Brain microvascular endothelial cell (primary cell): ENCODE data around the gene ROR2.
A peak's percentile ranks its signal among the peaks of the same experiment; 100 is the strongest.

Experiments
- DNase-seq: peaks from one replicate; pipeline ENCODE4 v3.0.0-alpha.2; 2020
- H3K27ac ChIP-seq: fragments of 250-450 bp; sonication (Bioruptor Pico); 2 replicates; pipeline ENCODE4 v1.5.1; 2020; ENCODE audit warnings: mild to moderate bottlenecking, moderate library complexity
- H3K27me3 ChIP-seq: fragments of 250-450 bp; sonication (Bioruptor Pico); replicated peaks from 2 replicates; pipeline ENCODE4 v1.5.1; 2020; ENCODE audit warnings: mild to moderate bottlenecking
- H3K36me3 ChIP-seq: fragments of 250-450 bp; sonication (Bioruptor Pico); replicated peaks from 2 replicates; pipeline ENCODE4 v1.5.1; 2020; ENCODE audit warnings: mild to moderate bottlenecking
- H3K4me3 ChIP-seq: 2 replicates; pipeline ENCODE4 v1.5.1; 2011; ENCODE audit warnings: low read depth, mild to moderate bottlenecking, control low read depth, low read length, moderate library complexity
- in situ Hi-C: cut with HindIII; loops from 2 replicates; pipeline ENCODE4 v1.10.0; 2017; ENCODE audit warnings: low sequenced_read_pairs, low pct_ligation_motif_present
- TF ChIP-seq, protein P1 (sequence below): IDR thresholded peaks from 2 replicates; pipeline ENCODE4 v1.5.1; 2011; ENCODE audit warnings: low read depth, mild to moderate bottlenecking, moderate library complexity, low read length, control low read depth, inconsistent platforms; ENCODE audit errors: missing control alignments

Gene ROR2

GRCh38 chr9:91775011-91775707, 174.9 kb downstream of the ROR2 start:
- in situ Hi-C loops: no loop called here
- Histone ChIP-seq H3K36me3 (no peaks in the 10 kb centered on the region), H3K27ac (no peak overlapping the region), H3K4me3 (no peak overlapping the region), H3K27me3 (no peaks in the 10 kb centered on the region)
- TF ChIP-seq, protein P1, sequence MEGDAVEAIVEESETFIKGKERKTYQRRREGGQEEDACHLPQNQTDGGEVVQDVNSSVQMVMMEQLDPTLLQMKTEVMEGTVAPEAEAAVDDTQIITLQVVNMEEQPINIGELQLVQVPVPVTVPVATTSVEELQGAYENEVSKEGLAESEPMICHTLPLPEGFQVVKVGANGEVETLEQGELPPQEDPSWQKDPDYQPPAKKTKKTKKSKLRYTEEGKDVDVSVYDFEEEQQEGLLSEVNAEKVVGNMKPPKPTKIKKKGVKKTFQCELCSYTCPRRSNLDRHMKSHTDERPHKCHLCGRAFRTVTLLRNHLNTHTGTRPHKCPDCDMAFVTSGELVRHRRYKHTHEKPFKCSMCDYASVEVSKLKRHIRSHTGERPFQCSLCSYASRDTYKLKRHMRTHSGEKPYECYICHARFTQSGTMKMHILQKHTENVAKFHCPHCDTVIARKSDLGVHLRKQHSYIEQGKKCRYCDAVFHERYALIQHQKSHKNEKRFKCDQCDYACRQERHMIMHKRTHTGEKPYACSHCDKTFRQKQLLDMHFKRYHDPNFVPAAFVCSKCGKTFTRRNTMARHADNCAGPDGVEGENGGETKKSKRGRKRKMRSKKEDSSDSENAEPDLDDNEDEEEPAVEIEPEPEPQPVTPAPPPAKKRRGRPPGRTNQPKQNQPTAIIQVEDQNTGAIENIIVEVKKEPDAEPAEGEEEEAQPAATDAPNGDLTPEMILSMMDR: peak; percentile 94
- DNase-seq: peak; percentile 39

DNA sequence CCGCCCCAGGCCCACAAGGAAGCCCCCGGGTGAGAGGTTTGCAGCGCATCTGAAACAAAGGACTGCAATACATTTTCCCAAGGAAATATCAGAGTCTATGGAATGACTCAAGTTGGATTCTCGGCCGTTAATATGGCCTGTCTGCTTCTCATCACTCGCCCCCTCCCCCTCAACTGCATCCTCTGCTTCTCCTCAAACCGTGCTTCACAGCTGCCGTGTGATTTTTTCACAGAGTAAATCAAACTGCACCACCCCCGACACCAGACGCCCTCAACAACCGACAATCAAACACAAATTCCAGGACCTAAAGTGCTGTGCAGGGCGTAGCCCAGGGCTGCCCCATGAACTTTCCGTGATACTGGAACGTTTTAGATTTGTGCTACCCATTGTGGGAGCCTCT, 176.9 kb downstream of the ROR2 start:
- no peak overlapping the region for H3K4me3 ChIP-seq
- no peaks in the 10 kb centered on the region for H3K27me3 ChIP-seq
- no peak for DNase-seq
- TF ChIP-seq, protein P1: no peak
- in situ Hi-C loops: no loop called here
- no peaks in the 10 kb centered on the region for H3K36me3 ChIP-seq
- H3K27ac ChIP-seq: no peak overlapping the region

DNA sequence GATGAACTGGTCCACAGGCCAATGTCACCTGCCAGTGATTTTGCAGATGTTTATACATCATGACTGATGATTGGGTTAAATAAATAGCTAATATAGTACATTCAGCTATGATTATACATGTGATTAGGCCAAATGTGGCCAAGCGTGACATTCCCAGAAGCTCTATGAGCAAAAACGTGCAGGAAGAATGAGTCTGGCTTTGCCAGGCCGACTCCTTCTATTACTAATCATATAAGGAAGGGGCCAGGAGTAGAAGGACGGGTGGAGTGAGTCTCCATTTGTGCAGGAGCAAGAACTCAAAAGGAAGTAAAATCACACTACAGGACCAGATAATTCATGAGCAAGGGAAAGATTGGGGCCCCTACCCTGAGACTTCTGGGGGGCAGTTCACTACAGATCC, 178.2 kb downstream of the ROR2 start:
- Histone ChIP-seq H3K4me3 (no peak overlapping the region), H3K36me3 (no peaks in the 10 kb centered on the region), H3K27me3 (no peaks in the 10 kb centered on the region), H3K27ac (no peak overlapping the region)
- in situ Hi-C loops: no loop called here
- TF ChIP-seq, protein P1: no peak
- DNase-seq: no peak

DNA sequence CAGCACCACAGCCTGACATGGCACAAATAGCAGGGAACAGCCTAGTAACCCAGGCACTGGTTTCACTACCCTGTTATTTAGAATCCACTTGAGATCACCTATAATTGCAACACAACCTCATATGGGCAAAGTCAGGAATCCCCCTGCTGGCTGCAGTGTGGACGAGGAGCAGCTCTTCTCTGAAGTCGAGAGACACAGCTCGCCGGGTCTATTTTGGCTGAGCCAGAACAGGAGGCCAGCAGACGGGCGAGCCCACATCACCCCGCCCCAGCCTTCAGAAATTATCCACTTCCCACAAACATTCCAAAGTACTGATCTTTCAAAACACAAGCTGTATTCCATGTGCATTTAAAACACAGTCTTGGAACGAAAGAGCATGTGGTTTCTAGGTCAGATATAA, 179.0 kb downstream of the ROR2 start:
- H3K4me3 ChIP-seq: no peak overlapping the region
- DNase-seq: peak; percentile 92
- H3K36me3 ChIP-seq: no peaks in the 10 kb centered on the region
- in situ Hi-C loops: no loop called here
- no peaks in the 10 kb centered on the region for H3K27me3 ChIP-seq
- no peak overlapping the region for H3K27ac ChIP-seq
- TF ChIP-seq, protein P1: peak; percentile 78

GRCh38 chr9:91770229-91770628, 179.8 kb downstream of the ROR2 start:
- Histone ChIP-seq H3K27me3 (no peaks in the 10 kb centered on the region), H3K36me3 (no peaks in the 10 kb centered on the region), H3K4me3 (no peak overlapping the region), H3K27ac (no peak overlapping the region)
- in situ Hi-C loops: no loop called here
- TF ChIP-seq, protein P1: no peak
- DNase-seq: no peak
